Bladder microvascular endothelial cell (primary cell): Measurements from ENCODE around the gene FAM43B. TPM values are rescaled to one million over a fixed set of nuclear protein-coding genes. Genes with fewer than 3 reads are reported as not detected.

Source experiments
- total RNA-seq: library from RNA; depleted of rRNA; stranded (reverse); fragments of >200 nt; gene quantifications from 2 replicates; pipeline ENCODE4 v1.2.3, GENCODE V29; 2014

The FAM43B gene
- total RNA-seq, result 0.06 TPM in 1 of 2 replicates, not detected in the other

GRCh38 chr1:20551945-20552727 lies at the start of gene FAM43B:
FAM43B (plus strand) TSS chr1:20552573; CDS start chr1:20552974, 401 bp downstream.

GRCh38 chr1:20507564-20508410 lies 44.6 kb upstream of the FAM43B start, which contains the start of gene MUL1:
MUL1 (minus strand) TSS chr1:20508151; CDS start chr1:20508024, 127 bp downstream.

GRCh38 chr1:20588634-20589225 lies 36.4 kb downstream of the FAM43B start, which contains the start of gene CDA:
CDA (plus strand) TSS chr1:20589097; CDS start chr1:20589130, 33 bp downstream.

Other genes starting within 250 kb of the FAM43B start
- gene CAMK2N1, start 66.4 kb upstream of the FAM43B start, total RNA-seq, result 4.2 and 5.2 TPM in 2 replicates
- gene MUL1, start 44.4 kb upstream of the FAM43B start, total RNA-seq, result 19.6 and 43.1 TPM in 2 replicates
- 0.32 and 1.4 TPM in 2 replicates for gene CDA, start 36.5 kb downstream of the FAM43B start, total RNA-seq
- 48.4 and 69.4 TPM in 2 replicates for gene PINK1, start 80.9 kb downstream of the FAM43B start, total RNA-seq
- 270 and 327 TPM in 2 replicates for gene DDOST, start 108.8 kb downstream of the FAM43B start, total RNA-seq
- gene KIF17, start 165.4 kb downstream of the FAM43B start, total RNA-seq, result 19.1 and 22.4 TPM in 2 replicates
- 0.16 and 1.4 TPM in 2 replicates for gene SH2D5, start 180.1 kb downstream of the FAM43B start, total RNA-seq
- 157 and 268 TPM in 2 replicates for gene HP1BP3, start 234.7 kb downstream of the FAM43B start, total RNA-seq